GM19467 (cell line): ENCODE results near the gene EXPH5.
"Not testable (repeated sequence)": the region's sequence is repeated elsewhere in the genome, so short reads cannot be mapped to it uniquely, and the experiment has no call there.

Experiments
- ATAC-seq: cut with Tn5 transposase; IDR thresholded peaks from one replicate; pipeline ENCODE4 v1.9.1; 2021; ENCODE audit warnings: mild to moderate bottlenecking, moderate library complexity; ENCODE audit not compliant: unreplicated experiment

EXPH5 gene

GRCh38 chr11:108602818-108603217 is 9.2 kb upstream of the EXPH5 start:
- ATAC-seq, result not testable (repeated sequence)

DNA sequence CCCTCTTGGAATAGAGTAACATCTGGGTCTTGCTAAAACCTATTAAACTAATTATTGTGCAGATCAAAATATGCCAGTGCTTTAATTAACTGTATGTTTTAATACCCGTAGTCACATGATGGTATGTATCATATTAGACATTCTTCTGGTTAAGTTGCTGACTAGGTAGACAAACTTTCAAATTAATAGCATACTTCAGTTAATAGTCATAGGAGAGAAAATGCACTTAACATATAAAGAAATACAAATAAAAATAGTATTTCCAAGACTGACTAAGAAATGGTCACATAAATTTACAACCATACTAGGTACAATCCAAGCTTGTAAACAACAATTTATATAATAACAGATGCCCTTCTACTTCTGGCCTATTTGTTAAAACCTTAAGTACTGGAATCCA is 7.6 kb upstream of the EXPH5 start:
- no peak for ATAC-seq

DNA sequence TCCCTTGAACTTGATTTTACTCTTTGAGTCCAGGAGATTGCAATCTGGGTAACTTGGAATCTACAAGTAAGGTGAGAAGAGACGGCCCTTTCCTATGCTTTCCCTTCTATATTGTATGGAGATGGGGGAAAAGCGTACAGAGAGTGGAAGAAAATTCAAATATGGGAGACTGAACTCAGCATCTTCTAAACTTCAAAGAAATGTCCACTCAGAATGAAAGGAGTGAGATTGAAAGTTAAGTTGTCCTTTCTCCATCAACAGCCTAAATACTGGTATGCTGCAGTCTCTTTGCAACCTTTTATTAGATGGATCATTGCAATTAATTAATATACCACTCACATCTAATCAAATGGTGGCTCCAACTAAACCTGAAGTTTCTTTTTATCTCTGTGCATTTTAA is 6.4 kb upstream of the EXPH5 start:
- ATAC-seq, result no peak

DNA sequence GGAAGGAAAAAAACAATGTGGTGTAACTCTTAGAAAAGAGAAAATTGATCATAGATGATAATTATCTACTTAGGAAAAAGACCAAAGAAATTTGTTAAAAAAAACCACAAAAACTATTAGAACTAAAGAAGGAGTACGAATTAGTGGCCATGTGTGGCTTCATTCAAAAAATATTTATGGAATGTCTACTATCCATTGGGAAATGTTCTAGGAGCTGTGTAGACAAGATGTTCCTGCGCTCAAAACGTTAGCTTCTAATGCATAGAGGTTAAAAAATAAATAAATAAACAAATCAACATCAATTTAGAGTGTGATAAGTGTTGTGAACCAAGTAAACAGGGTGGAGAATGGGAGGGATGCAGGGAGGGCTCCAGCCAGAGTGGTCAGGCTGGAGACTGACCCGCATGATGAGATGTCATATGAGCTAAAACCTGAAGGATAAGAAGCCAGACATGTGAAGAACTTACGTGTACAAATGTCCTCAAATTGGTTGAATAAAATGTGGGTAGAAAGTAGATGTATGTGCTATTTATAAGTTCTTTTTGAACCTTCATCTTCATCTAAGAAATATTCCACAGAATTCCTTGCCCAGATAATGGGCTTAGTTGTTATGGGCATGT is 4.3 kb upstream of the EXPH5 start:
- ATAC-seq, result no peak

DNA sequence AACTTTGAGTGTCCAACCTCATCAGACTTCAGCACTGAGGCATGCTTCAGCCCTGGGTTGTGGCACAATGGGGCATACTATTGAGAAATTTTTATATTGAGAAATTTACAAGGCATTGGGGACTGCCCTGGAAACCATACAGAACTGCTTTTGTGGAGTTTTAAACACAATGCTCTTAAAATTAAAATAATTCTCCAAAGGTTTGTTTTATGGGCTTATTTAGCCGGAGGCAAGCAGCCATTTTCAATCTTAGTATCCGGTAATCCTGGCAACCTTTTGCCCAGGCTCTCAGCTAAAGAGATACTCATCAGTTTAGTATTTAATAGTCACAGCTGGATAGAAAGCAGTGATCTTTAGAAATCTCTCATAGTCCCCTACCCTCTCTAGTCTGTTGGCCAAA is 3.1 kb upstream of the EXPH5 start:
- no peak for ATAC-seq

DNA sequence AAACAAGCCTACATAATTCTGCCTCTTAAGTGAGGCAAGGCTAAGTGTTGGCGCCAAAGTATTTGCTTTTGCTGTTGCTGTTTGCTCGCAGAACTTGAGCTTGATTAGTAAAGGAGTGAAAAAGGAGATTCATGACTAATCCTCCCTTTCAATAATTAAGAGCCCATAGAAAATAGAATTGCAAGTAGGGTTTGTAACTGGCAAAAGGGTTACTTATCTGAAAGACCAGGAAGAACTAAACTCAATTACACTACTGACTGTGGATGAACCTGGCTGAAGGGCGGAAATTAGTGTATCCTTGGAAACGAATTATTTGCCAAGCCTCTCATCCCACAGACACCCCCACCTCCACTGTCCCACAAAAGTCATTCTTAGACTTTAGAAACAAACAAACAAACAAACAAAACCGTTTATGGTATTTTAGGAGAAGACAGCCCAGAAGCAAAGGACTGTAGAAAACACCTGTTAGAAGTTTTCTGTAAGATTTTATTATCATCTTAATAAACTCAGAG is 411 bp upstream of the EXPH5 start:
- ATAC-seq, result no peak

DNA sequence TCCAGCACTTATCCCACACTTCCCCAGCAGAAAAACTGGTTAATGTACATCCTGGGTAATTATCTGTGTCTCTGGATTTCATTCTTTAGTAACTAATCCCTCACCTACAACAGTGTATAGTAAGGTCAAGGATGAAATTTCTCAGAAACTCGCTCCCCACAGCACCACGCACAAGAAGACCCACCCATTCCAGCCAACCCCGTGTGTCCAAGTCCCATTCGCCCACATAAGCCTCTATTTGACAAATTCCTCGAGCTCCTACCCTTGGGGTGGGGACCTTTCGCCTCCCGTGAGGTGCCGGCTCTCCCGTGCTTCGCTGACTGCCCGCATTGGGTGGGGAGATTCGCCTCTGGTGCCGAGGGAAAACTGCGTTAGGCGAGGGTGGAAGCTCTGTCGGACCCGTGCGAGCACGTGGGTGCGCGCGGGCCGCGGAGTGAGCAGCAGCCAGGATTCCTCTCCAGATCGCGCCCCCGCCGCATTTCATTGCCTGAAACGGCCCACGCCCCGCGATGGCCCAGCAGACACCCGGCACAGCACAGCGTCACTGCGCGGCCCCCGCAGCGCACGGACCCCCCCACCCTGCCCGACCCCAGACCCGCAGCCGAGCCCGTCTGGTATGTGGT is 866 bp downstream of the EXPH5 start:
- ATAC-seq, result no peak

DNA sequence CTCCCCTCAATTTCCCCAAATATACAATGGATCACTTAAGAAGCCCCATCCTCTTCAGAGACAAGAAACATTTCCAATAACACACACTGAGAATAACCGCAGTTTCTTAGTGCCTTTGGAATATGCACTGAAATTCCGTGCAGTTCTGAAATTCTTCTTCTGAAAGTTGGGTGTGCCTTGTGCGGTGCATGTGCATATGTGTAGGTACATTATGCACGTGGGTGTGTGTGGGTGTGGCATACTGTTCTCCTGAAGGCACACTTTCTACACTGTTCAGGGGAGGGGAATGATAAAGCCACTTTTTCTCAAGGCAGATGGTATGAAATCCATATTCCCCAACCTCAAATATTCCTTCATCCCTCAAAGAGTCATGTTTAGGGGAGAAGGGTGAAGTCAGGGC is 1.7 kb downstream of the EXPH5 start:
- no peak for ATAC-seq

DNA sequence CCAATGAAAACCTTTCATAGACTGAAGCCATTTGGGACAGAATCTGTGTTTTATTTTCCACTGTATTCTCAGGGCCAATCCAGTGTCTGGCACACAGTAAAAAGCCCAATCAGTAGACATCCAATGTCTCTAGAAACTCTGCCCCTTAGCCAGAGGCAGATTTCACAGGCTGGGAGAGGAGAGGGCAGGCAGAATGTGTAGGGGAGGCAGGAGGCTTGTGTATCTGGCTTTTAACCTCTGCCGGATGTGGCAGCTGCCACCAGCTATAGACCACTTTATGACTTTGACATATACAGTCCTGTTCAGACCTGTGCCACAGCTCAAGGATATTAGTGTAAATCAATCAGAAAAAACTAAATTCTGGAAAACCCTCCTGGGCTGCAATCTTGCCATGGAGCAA is 4.4 kb downstream of the EXPH5 start:
- no peak for ATAC-seq

- no peak for ATAC-seq
Measured at GRCh38 chr11:108588287-108588686, 5.3 kb downstream of the EXPH5 start.

DNA sequence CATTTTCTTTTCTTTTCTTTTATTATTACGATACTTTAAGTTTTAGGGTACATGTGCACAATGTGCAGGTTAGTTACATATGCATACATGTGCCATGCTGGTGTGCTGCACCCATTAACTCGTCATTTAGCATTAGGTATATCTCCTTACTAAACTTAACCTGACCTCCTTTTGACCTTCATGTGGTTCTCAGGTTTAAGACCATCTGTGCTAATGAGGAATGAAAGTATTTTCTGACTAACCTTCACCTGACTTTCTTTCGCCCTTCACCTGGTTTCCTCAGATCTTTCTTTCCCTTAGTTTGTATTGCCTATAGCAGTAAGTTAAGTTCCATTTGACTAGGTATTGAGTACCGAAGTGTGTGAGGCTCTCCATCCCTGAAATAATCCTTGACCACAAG is 6.5 kb downstream of the EXPH5 start:
- no peak for ATAC-seq

- ATAC-seq, result no peak
Measured at GRCh38 chr11:108586600-108586999, 7.0 kb downstream of the EXPH5 start.

DNA sequence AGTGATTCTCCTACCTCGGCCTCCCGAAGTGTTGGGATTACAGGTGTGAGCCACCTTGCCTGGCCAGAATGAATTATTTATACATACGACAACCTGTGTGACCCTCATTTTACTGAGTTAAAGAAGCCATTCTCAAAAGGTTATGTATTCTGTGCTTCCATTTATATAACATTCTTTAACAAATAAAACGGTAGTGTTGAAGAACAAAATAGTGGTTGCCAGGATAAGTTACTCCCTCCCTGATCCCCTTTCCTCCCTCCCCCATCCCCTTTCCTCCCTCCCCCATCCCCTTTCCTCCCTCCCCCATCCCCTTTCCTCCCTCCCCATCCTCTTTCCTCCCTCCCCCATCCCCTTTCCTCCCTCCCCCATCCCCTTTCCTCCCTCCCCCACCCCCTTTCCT is 7.4 kb downstream of the EXPH5 start:
- not testable (repeated sequence) for ATAC-seq

DNA sequence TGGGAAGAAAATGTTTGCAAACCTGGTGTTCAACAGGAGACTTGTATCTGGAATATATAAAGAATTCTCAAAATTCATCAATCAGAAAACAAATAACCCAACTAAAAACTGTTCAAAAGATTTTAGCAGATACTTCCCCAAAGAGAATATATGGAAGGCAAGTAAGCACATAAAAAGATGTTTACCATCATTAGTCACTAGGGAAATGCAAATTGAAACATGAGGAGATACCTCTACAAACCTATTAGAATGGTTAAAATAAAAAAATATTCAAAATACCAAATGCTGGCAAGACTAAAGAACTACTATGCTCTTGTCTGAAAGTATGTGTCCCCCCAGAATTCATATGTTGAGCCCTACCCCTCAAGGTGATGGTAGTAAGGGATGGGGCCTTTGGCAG is 8.6 kb downstream of the EXPH5 start:
- ATAC-seq, result no peak

DNA sequence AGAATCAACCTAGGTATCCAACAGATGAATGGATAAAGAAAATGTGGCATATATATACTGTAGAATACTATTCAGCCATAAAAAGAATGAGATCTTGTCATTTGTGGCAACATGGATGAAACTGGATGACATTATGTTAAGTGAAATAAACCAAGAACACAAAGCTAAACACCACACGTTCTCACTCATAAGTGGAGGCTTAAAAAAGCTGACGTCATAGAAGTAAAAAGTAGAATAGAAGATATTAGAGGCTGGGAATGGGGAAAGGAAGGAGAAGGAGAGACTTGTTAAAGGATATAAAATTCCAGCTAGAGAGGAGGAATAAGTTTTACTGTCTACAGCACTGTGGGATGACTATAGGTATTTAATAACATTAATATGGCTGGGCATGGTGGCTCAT is 12.9 kb downstream of the EXPH5 start:
- ATAC-seq, result no peak

GRCh38 chr11:108580043-108580442 is 13.5 kb downstream of the EXPH5 start:
- no peak for ATAC-seq

DNA sequence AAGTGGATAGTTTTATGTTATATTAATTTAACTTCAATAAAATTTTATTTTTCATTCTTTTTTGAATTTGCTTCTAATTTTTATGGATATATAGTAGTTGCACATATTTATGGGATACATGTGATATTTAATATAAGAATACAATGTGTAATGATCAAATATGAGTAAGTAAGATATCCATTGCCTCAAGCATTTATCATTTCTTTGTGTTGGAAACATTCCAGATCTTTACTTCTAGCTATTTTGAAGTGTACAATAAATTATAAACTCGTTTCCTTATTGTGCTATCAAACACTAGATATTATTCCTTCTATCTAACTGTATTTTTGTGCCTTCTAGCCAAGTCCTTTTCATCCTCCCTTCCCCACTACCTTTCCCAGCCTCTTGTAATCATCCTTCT is 17.0 kb downstream of the EXPH5 start:
- ATAC-seq, result no peak

- ATAC-seq, result no peak
Measured at GRCh38 chr11:108574675-108575074, 18.9 kb downstream of the EXPH5 start.

DNA sequence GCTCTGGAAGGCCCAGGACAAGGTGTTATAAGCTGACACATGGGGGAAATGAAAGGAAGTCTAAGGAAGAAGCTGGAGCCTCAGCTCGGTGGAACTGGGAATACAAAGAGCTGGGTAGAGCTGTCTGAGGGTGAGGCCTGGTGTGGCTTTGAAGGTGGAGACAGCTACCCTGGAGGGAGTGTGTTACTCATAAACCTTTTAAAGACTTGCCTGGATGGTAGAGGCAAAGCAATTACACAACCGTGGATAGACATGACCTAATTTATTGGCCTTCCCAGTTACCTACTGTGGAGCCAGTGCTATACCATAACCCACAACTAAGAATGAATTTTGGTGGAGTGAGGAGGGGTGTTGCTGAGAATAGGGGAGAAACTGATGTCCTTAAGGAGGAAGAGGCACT is 22.6 kb downstream of the EXPH5 start:
- no peak for ATAC-seq

- no peak for ATAC-seq
Measured at GRCh38 chr11:108569896-108570295, 23.7 kb downstream of the EXPH5 start.

DNA sequence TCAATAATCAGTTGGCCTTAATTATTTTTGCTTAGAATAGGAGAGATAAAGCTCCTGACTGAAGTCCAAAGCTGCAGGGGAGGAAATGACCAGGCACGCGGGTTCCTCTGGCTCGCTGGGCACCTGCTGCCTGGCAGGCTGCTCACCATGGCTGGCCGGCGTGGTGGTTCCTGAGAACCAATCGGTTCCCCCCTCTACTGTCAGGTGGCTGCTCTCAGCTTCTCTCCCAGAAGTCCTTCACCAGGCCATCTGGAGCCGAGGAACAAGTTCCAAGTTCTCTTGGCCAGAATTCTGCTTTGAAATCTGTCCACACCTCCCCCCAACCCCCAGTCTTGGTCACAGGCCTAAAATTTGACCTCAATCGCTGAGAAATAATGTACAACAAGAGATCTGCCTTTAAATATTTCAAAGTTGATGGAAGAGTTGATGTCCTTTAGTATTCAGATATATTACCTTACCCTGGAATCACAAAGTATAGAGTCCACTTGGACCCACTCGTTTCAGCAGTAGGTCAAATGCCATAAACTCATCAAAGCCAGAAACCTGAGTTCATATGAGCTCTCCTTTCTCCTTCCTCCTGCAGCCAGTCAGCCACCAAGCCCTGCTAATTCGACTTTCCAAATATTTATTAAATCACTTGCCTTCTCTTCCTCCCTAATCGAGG is 25.2 kb downstream of the EXPH5 start:
- no peak for ATAC-seq

GRCh38 chr11:108565653-108566052 is 27.9 kb downstream of the EXPH5 start:
- ATAC-seq, result no peak
